ENCODE measurements around the gene IGSF3. TPM values are rescaled to one million over a fixed set of nuclear protein-coding genes. Genes with fewer than 3 reads are reported as not detected.
"Not testable (repeated sequence)": the region's sequence is repeated elsewhere in the genome, so short reads cannot be mapped to it uniquely, and the experiment has no call there.

IGSF3 gene
- total RNA-seq, 4 donors from 2014 or later: 0.25 to 1.2 (median 0.72) TPM

- TF ChIP-seq, protein P1, sequence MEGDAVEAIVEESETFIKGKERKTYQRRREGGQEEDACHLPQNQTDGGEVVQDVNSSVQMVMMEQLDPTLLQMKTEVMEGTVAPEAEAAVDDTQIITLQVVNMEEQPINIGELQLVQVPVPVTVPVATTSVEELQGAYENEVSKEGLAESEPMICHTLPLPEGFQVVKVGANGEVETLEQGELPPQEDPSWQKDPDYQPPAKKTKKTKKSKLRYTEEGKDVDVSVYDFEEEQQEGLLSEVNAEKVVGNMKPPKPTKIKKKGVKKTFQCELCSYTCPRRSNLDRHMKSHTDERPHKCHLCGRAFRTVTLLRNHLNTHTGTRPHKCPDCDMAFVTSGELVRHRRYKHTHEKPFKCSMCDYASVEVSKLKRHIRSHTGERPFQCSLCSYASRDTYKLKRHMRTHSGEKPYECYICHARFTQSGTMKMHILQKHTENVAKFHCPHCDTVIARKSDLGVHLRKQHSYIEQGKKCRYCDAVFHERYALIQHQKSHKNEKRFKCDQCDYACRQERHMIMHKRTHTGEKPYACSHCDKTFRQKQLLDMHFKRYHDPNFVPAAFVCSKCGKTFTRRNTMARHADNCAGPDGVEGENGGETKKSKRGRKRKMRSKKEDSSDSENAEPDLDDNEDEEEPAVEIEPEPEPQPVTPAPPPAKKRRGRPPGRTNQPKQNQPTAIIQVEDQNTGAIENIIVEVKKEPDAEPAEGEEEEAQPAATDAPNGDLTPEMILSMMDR (IDR thresholded peaks at IDR 0.05 in 4 of 5, conservative IDR thresholded peaks at IDR 0.05 in 1 of 5): no peak
- no peak for TF ChIP-seq POLR2A (IDR thresholded peaks at IDR 0.05)
- Histone ChIP-seq H3K36me3 (no peaks in the 10 kb centered on the region), H3K9me3 (no peaks in the 10 kb centered on the region), H3K27ac (no peak overlapping the region), H3K4me3 (no peak overlapping the region), H3K4me1 (peaks cover 11 to 19% of the 10 kb centered on the region in 2 donors), H3K27me3 (no peaks in the 10 kb centered on the region)
- intact Hi-C loops (cut with DNase I; ENCODE audit: low total_unique reads) (no loop called here), in situ Hi-C loops (cut with MboI; ENCODE audit: low sequenced_read_pairs in 4 of 4) (loop anchor here in 1 of 4 donors (10.0 kb wide), 1 partner anchor 486 kb away; no protein-coding TSS in a partner anchor)
- ATAC-seq (no peak), DNase-seq (no peak)
These were observed 98.7 kb downstream of the IGSF3 start for GRCh38 chr1:116568662-116569380.

DNA sequence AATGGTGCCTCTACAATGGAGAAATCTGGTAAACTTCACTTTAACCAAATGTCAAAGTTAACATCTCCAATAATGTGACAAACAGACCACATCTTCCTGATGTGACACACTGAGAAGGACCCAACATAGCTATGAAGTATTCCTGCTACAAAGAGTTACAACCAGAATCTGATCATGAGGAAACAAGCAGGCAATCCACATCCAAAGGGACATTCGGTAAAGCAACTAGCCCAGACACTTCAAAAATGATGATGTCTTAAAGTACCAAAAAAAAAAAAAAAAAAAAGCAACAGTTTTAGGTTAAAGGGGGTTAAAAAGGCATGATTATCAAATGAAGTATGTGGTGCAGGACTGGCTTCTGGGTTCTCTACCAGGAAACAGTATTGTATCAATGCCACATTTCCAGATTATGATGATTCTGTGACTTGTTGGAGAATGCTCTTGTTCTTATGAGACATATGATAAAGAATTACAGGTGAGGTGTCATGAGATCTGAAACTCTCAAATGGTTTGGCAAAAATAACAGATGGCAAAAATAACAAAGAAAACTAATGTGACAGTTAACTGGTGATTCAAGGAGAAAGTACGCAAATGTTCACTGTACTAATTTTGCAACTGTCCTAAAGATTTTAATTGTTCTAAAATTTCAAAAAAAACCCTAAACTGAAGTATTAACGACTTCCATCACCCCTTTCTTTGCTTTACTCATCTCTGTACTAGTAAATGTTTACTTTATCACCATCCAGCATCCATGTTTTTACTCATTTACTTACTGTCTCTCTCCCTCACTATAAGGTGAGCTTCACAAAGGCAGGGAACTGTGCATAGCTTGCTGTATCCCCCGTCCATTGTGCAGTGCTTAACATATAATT is 99.5 kb downstream of the IGSF3 start:
- H3K4me3 ChIP-seq: no peak overlapping the region
- peaks cover 11 to 19% of the 10 kb centered on the region in 2 donors for H3K4me1 ChIP-seq
- TF ChIP-seq, protein P1 (IDR thresholded peaks at IDR 0.05 in 4 of 5, conservative IDR thresholded peaks at IDR 0.05 in 1 of 5): no peak
- TF ChIP-seq POLR2A (IDR thresholded peaks at IDR 0.05): no peak
- in situ Hi-C loops (cut with MboI; ENCODE audit: low sequenced_read_pairs in 4 of 4) (loop anchor here in 1 of 4 donors (10.0 kb wide), 1 partner anchor 487 kb away; no protein-coding TSS in a partner anchor), intact Hi-C loops (cut with DNase I; ENCODE audit: low total_unique reads) (no loop called here)
- no peak overlapping the region for H3K27ac ChIP-seq
- no peaks in the 10 kb centered on the region for H3K9me3 ChIP-seq
- ATAC-seq: no peak
- H3K27me3 ChIP-seq: no peaks in the 10 kb centered on the region
- no peak for DNase-seq
- H3K36me3 ChIP-seq: no peaks in the 10 kb centered on the region

- in situ Hi-C loops (cut with MboI; ENCODE audit: low sequenced_read_pairs in 4 of 4) (loop anchor here in 1 of 4 donors (10.0 kb wide), 1 partner anchor 490 kb away; no protein-coding TSS in a partner anchor), intact Hi-C loops (cut with DNase I; ENCODE audit: low total_unique reads) (no loop called here)
- H3K4me1 ChIP-seq: peaks cover 4 to 19% of the 10 kb centered on the region in 2 donors
- TF ChIP-seq POLR2A (IDR thresholded peaks at IDR 0.05): no peak
- TF ChIP-seq, protein P1 (IDR thresholded peaks at IDR 0.05 in 4 of 5, conservative IDR thresholded peaks at IDR 0.05 in 1 of 5): no peak
- H3K27me3 ChIP-seq: no peaks in the 10 kb centered on the region
- H3K9me3 ChIP-seq: no peaks in the 10 kb centered on the region
- ATAC-seq (no peak), DNase-seq (no peak)
- no peak overlapping the region for H3K27ac ChIP-seq
- H3K36me3 ChIP-seq: no peaks in the 10 kb centered on the region
- H3K4me3 ChIP-seq: no peak overlapping the region
These were observed 102.3 kb downstream of the IGSF3 start for GRCh38 chr1:116565222-116565621.

- no peak overlapping the region for H3K4me3 ChIP-seq
- H3K4me1 ChIP-seq: peaks cover 0 to 14% of the 10 kb centered on the region in 2 donors
- H3K27me3 ChIP-seq: no peaks in the 10 kb centered on the region
- DNase-seq (no peak), ATAC-seq (no peak)
- in situ Hi-C loops (cut with MboI; ENCODE audit: low sequenced_read_pairs in 4 of 4): loop anchor here in 1 of 4 donors (10.0 kb wide), 1 partner anchor 490 kb away; no protein-coding TSS in a partner anchor
- H3K36me3 ChIP-seq: no peaks in the 10 kb centered on the region
- no peaks in the 10 kb centered on the region for H3K9me3 ChIP-seq
- intact Hi-C loops (cut with DNase I; ENCODE audit: low total_unique reads): no loop called here
- H3K27ac ChIP-seq: no peak overlapping the region
- TF ChIP-seq, protein P1 (IDR thresholded peaks at IDR 0.05 in 4 of 5, conservative IDR thresholded peaks at IDR 0.05 in 1 of 5): no peak
- no peak for TF ChIP-seq POLR2A (IDR thresholded peaks at IDR 0.05)
These were observed 103.1 kb downstream of the IGSF3 start for GRCh38 chr1:116564426-116564825.

- H3K9me3 ChIP-seq; DNase-seq; intact Hi-C loops (cut with DNase I; ENCODE audit: low total_unique reads); H3K27me3 ChIP-seq; H3K4me1 ChIP-seq; ATAC-seq; H3K27ac ChIP-seq; H3K4me3 ChIP-seq; H3K36me3 ChIP-seq: not testable (repeated sequence)
- in situ Hi-C loops (cut with MboI; ENCODE audit: low sequenced_read_pairs in 4 of 4): loop anchor here in 1 of 4 donors (10.0 kb wide), 1 partner anchor 492 kb away; no protein-coding TSS in a partner anchor
These were observed 105.1 kb downstream of the IGSF3 start for GRCh38 chr1:116562465-116562864.

All from gastrocnemius medialis (tissue), 4 donors.